ENCODE measurements around the gene ADGRG6.

The ADGRG6 gene

DNA sequence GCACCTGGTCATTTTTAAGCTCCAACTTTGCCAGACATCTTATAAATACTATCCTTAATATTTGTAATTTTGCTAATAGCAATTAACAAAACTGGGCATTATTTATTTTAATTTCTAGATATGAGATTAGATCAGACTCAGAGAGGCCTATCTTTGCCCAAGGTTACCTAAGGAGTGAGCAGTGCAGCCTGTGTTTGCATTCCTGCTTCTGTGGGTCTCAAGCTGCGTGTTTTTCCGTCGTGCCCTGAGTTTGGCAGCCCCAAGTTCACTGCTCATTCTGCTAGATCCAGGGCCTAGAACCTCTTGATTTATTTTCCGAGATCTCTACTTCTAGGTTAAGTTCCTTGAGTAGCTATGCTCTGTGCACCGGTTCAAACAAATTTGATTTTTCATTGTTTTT lies 11.0 kb upstream of the ADGRG6 start:
- H3K27ac ChIP-seq (ENCODE audit: low read depth, low read length): no peak overlapping the region
- H3K27me3 ChIP-seq (ENCODE audit: insufficient read depth, low read length): no peaks in the 10 kb centered on the region
- H3K36me3 ChIP-seq (ENCODE audit: insufficient read depth, low read length): no peaks in the 10 kb centered on the region
- no peaks in the 10 kb centered on the region for H3K4me1 ChIP-seq (ENCODE audit: control insufficient read depth, insufficient read depth, low read length, unreplicated experiment)
- no peak overlapping the region for H3K4me3 ChIP-seq (ENCODE audit: low read depth, low read length)
- no peaks in the 10 kb centered on the region for H3K79me2 ChIP-seq (ENCODE audit: control insufficient read depth, insufficient read depth, low read length, unreplicated experiment)
- no peak overlapping the region for H2AFZ ChIP-seq (ENCODE audit: low read length, unreplicated experiment)

DNA sequence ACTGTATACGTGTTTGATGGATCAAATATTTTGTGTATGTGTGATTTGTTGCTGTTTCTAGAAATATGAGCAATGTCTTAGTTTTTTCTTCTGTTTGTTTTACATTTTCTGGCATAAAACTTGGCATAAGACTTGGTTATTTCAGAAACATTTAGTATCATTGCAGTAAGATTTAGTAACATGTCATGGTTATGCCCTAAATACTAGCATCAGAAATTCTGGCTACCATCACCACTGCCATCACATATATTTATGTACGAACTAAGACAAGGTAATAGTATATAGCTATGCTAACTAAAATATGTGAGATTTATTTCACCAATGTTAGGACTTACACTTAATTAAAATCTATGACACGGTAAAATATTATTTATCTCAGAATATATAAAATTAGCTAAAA lies 10.3 kb upstream of the ADGRG6 start:
- no peaks in the 10 kb centered on the region for H3K79me2 ChIP-seq (ENCODE audit: control insufficient read depth, insufficient read depth, low read length, unreplicated experiment)
- H2AFZ ChIP-seq (ENCODE audit: low read length, unreplicated experiment): no peak overlapping the region
- no peak overlapping the region for H3K4me3 ChIP-seq (ENCODE audit: low read depth, low read length)
- no peaks in the 10 kb centered on the region for H3K36me3 ChIP-seq (ENCODE audit: insufficient read depth, low read length)
- no peaks in the 10 kb centered on the region for H3K27me3 ChIP-seq (ENCODE audit: insufficient read depth, low read length)
- H3K4me1 ChIP-seq (ENCODE audit: control insufficient read depth, insufficient read depth, low read length, unreplicated experiment): no peaks in the 10 kb centered on the region
- H3K27ac ChIP-seq (ENCODE audit: low read depth, low read length): no peak overlapping the region

DNA sequence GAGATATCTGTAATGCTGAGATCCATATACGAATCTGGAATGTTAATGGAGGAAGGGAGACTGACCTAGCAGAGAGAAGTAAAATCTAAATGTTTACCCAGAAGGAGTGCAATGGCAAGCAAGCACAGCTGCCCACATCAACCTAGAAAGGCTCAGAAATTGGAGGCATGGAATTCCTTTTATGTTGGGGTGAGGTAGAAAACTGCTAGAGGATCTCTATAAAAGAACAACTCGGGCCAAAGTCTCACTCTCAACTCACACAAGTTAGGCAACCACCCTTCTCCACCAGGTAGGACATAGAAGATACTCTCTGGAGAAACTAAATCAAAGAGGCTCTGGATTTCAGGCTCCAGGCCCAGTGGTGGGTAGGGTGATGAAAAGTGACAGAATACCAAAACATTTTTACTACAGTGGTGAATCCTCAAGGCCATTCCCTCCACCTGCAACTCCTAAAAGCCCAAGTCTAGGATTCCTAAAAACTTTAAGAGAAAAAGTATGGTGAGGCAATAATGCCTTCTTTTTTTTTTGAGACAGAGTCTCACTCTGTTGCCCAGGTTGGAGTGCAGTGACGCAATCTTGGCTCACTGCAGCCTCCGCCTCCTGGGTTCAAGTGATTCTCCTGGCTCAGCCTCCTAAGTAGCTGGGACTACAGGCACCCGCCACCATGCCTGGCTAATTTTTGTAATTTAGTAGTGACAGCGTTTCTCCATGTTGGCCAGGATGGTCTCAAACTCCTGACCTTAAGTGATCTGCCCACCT lies 9.5 kb upstream of the ADGRG6 start:
- Histone ChIP-seq H2AFZ (ENCODE audit: low read length, unreplicated experiment) (no peak overlapping the region), H3K4me1 (ENCODE audit: control insufficient read depth, insufficient read depth, low read length, unreplicated experiment) (no peaks in the 10 kb centered on the region), H3K36me3 (ENCODE audit: insufficient read depth, low read length) (no peaks in the 10 kb centered on the region), H3K27me3 (ENCODE audit: insufficient read depth, low read length) (no peaks in the 10 kb centered on the region), H3K79me2 (ENCODE audit: control insufficient read depth, insufficient read depth, low read length, unreplicated experiment) (no peaks in the 10 kb centered on the region), H3K27ac (ENCODE audit: low read depth, low read length) (no peak overlapping the region), H3K4me3 (ENCODE audit: low read depth, low read length) (no peak overlapping the region)

DNA sequence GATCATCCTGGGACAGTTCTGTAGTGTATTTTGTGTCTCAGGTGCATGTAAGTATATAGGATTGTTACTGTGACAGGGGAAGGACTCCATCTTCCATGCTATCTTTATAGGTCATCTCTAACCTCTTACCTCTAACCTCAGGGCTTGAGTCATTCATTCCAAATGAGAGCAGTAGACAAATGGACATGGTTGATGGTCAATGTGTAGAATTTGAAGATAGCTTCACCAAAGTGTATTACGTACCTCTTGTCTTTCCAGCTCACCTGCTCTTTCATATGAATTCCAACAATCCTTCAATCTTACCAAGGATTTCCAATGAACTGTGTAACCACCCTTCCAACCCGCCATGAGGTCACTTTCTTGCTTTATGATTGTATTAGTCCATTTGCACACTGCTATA lies 8.7 kb upstream of the ADGRG6 start:
- Histone ChIP-seq H3K27me3 (ENCODE audit: insufficient read depth, low read length) (no peaks in the 10 kb centered on the region), H3K27ac (ENCODE audit: low read depth, low read length) (no peak overlapping the region), H3K79me2 (ENCODE audit: control insufficient read depth, insufficient read depth, low read length, unreplicated experiment) (no peaks in the 10 kb centered on the region), H3K4me1 (ENCODE audit: control insufficient read depth, insufficient read depth, low read length, unreplicated experiment) (peaks cover 5% of the 10 kb centered on the region), H3K36me3 (ENCODE audit: insufficient read depth, low read length) (no peaks in the 10 kb centered on the region), H2AFZ (ENCODE audit: low read length, unreplicated experiment) (no peak overlapping the region), H3K4me3 (ENCODE audit: low read depth, low read length) (no peak overlapping the region)

DNA sequence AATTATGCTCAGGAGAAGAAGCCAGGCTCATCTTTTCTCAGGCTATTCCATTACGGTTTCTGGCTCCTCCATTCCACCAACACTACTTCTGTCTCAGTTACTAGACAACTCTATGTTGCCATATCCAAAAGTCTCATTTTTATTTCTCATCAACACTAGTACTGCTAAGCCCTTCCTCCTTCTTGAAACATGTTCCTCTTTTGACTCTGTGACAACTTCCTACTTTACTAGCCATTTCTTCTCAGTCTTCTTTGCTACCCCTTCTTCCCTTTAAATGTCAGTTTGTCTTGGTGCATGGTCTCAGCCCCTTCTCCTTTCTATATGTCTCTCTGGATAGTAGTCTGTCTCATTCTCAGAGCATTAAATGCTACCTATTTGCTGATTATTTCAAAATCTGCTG lies 7.1 kb upstream of the ADGRG6 start:
- Histone ChIP-seq H3K79me2 (ENCODE audit: control insufficient read depth, insufficient read depth, low read length, unreplicated experiment) (no peaks in the 10 kb centered on the region), H3K36me3 (ENCODE audit: insufficient read depth, low read length) (no peaks in the 10 kb centered on the region), H2AFZ (ENCODE audit: low read length, unreplicated experiment) (no peak overlapping the region), H3K27ac (ENCODE audit: low read depth, low read length) (no peak overlapping the region), H3K27me3 (ENCODE audit: insufficient read depth, low read length) (no peaks in the 10 kb centered on the region), H3K4me1 (ENCODE audit: control insufficient read depth, insufficient read depth, low read length, unreplicated experiment) (peaks cover 16% of the 10 kb centered on the region), H3K4me3 (ENCODE audit: low read depth, low read length) (no peak overlapping the region)

DNA sequence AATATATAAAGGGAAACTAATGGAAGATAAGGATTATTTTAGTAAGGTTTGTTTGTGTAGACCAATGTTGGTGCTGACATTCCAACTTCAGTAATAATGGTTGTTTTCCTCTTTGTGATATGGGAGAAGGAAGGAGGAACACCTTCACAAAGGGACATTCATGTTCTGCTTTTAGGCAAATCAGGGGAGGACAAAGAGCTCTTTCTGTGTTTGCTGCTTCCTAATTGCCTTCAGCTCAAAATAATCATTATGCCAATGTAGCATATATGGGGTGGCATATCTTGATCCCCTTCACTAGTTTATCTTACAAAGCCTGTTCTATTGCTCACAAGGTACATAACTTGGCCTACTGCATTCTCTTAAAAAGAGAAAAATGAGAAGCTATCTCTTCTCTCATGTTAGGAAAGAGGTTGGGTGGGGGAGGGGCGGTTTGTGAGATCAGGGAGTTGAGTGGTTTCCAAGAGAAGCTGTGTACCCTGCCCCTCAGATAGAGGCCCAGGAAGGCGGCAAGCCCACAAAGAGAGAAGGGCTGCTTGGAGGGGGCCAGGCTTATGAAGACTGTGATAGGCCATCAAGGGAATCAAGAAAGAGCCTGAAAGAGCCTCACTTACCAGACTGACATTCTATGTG lies 4.7 kb upstream of the ADGRG6 start:
- Histone ChIP-seq H3K4me1 (ENCODE audit: control insufficient read depth, insufficient read depth, low read length, unreplicated experiment) (peaks cover 19% of the 10 kb centered on the region), H3K27ac (ENCODE audit: low read depth, low read length) (peak overlapping the region; percentile 87), H2AFZ (ENCODE audit: low read length, unreplicated experiment) (no peak overlapping the region), H3K4me3 (ENCODE audit: low read depth, low read length) (no peak overlapping the region), H3K36me3 (ENCODE audit: insufficient read depth, low read length) (no peaks in the 10 kb centered on the region), H3K79me2 (ENCODE audit: control insufficient read depth, insufficient read depth, low read length, unreplicated experiment) (no peaks in the 10 kb centered on the region), H3K27me3 (ENCODE audit: insufficient read depth, low read length) (no peaks in the 10 kb centered on the region)

DNA sequence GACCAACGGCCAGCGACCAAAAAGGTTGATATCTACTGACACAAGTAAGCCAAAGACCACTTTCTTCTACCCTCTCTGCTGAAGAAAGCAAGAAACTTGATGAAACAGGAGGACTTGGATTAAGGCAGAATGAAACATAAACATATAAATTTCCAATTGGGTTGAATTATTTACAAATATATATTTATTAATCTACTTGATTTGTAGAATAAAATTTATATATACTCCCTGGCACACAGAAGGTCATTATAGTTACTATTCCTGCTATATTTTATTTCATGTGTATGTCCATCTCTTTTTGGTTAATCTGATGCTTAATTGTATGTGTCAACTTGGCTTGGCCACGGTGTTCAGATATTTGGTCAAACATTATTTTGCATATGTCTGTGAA lies 4.2 kb upstream of the ADGRG6 start:
- Histone ChIP-seq H2AFZ (ENCODE audit: low read length, unreplicated experiment) (no peak overlapping the region), H3K4me3 (ENCODE audit: low read depth, low read length) (peak overlapping the region; percentile 48; the same call in 1 of the 2 replicates), H3K36me3 (ENCODE audit: insufficient read depth, low read length) (no peaks in the 10 kb centered on the region), H3K27ac (ENCODE audit: low read depth, low read length) (peak overlapping the region; percentile 87), H3K27me3 (ENCODE audit: insufficient read depth, low read length) (no peaks in the 10 kb centered on the region), H3K79me2 (ENCODE audit: control insufficient read depth, insufficient read depth, low read length, unreplicated experiment) (no peaks in the 10 kb centered on the region), H3K4me1 (ENCODE audit: control insufficient read depth, insufficient read depth, low read length, unreplicated experiment) (peaks cover 19% of the 10 kb centered on the region)

DNA sequence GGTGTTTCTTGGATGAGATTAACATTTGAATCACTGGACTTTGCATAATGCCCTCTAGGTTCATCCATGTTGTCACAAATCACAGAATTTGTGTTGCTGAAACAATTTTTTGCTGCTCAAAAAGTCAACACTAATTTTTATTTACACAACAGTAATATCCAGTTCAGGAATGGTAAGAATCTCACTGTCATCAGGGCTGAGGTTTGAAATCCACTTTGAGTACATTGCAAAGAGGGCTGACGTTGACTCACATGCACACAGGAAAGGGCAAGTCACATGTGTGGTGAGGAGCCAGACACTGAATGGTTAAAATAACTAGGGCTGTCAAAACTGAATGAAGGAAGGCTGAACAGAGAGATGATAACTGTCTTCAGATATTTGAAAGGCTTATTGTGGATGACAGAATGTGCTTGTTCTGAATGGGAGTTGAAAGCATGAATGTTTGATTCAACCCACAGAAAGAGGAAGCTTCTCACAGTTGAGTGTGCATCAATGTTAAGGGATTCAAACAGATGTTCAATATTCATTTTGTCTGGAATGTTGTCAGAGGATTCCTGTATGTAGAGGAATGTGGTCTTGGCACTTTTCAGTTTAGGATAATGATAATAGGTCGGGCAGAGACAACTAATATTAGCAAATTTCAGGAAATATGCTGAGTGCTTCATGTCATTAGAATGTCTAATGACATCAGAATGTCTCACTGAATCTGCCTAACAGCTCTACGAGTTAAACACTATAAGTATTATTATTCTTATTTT lies 3.6 kb upstream of the ADGRG6 start:
- no peaks in the 10 kb centered on the region for H3K79me2 ChIP-seq (ENCODE audit: control insufficient read depth, insufficient read depth, low read length, unreplicated experiment)
- H3K4me1 ChIP-seq (ENCODE audit: control insufficient read depth, insufficient read depth, low read length, unreplicated experiment): peaks cover 19% of the 10 kb centered on the region
- no peaks in the 10 kb centered on the region for H3K36me3 ChIP-seq (ENCODE audit: insufficient read depth, low read length)
- peak overlapping the region; percentile 87 for H3K27ac ChIP-seq (ENCODE audit: low read depth, low read length)
- H3K4me3 ChIP-seq (ENCODE audit: low read depth, low read length): peak overlapping the region; percentile 48; the same call in 1 of the 2 replicates
- peak overlapping the region; percentile 72 for H2AFZ ChIP-seq (ENCODE audit: low read length, unreplicated experiment)
- H3K27me3 ChIP-seq (ENCODE audit: insufficient read depth, low read length): no peaks in the 10 kb centered on the region

DNA sequence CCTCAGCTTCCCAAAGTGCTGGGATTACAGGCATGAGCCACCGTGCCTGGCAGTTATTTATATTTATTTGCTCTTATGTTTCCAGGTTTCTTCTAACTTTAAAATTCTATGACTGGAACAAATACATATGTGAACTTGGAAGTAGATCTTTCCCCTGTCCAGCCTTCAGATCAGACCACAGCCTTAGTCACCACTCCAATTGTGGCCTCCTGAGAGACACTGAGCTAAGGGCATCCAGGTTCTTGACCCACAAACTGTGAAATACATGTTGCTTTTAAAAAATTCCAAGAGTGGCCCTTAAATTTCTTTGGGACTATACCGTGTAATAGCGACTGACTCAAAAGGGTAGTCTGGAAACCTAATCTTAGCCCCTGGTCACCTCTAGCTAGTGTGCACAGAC lies 1.5 kb upstream of the ADGRG6 start:
- Histone ChIP-seq H3K27me3 (ENCODE audit: insufficient read depth, low read length) (no peaks in the 10 kb centered on the region), H3K4me1 (ENCODE audit: control insufficient read depth, insufficient read depth, low read length, unreplicated experiment) (peaks cover 19% of the 10 kb centered on the region), H2AFZ (ENCODE audit: low read length, unreplicated experiment) (peak overlapping the region; percentile 26), H3K4me3 (ENCODE audit: low read depth, low read length) (peak overlapping the region; percentile 84; the same call in 1 of the 2 replicates), H3K27ac (ENCODE audit: low read depth, low read length) (peak overlapping the region; percentile 3), H3K79me2 (ENCODE audit: control insufficient read depth, insufficient read depth, low read length, unreplicated experiment) (no peaks in the 10 kb centered on the region), H3K36me3 (ENCODE audit: insufficient read depth, low read length) (no peaks in the 10 kb centered on the region)

DNA sequence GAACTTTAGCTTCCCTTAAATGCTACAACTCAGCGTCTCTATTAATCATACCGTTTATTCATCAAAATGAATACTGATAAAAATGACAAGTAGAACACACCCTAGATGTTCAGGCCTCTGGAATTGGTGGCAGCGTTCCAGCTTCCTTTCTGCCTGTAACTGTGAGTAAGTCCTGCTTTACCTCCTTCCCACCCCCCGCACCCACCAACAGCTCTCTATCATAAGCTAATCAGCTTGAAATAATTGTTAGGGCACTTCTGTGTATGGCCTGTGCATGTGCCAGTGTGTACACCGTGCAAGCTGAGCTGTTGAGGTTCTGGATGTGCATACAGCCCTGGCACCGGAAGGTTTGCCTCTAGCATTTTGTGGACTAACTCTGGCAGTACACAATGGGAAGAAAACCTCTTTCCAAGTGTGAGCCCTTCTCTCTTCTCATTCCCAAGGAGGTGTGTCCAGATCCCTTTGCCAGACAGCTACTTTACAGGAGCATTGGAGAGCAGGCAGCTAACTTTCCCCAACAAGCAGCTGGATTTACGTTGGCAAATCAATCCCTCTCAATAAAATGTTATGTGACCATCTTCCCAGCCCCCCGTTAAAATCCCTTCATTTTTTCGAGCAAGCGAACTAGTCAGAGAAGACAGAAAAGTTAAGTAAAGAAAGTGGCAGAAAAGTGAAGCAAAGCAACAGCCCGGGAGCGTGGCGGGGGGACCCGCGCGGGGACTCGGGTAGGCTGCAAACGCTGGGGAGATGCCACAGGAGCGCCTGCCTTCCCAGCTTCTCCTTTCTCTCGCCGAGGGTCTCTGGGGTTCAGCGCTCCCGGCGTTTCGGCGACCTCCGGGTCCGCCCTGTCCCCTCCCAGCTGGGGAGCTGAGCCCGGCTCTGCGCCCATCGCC lies 803 bp upstream of the ADGRG6 start:
- Histone ChIP-seq H3K79me2 (ENCODE audit: control insufficient read depth, insufficient read depth, low read length, unreplicated experiment) (no peaks in the 10 kb centered on the region), H3K36me3 (ENCODE audit: insufficient read depth, low read length) (no peaks in the 10 kb centered on the region), H3K4me1 (ENCODE audit: control insufficient read depth, insufficient read depth, low read length, unreplicated experiment) (peaks cover 19% of the 10 kb centered on the region), H3K4me3 (ENCODE audit: low read depth, low read length) (peak overlapping the region; percentile 84), H2AFZ (ENCODE audit: low read length, unreplicated experiment) (peak overlapping the region; percentile 26), H3K27ac (ENCODE audit: low read depth, low read length) (peak overlapping the region; percentile 4), H3K27me3 (ENCODE audit: insufficient read depth, low read length) (no peaks in the 10 kb centered on the region)
